Activated T-helper 1 cell treated with anti-CD3 and anti-CD28 coated beads, Interleukin-12 subunit alpha, Interleukin-12 subunit beta, Interleukin-2, Interleukin-4 antibody, amounts not matched to agents 30 ng/mL and 10 ng/mL and 1 ng/mL, durations not matched to agents 14 hours and 24 hours and 36 hours (primary cell): ENCODE measurements around the gene REX1BD. TPM values are rescaled to one million over a fixed set of nuclear protein-coding genes. Genes with fewer than 3 reads are reported as not detected.
"Not testable (repeated sequence)": the region's sequence is repeated elsewhere in the genome, so short reads cannot be mapped to it uniquely, and the experiment has no call there.

Source experiments
- DNase-seq: peaks from one replicate; pipeline ENCODE4 v3.0.0; 2021; ENCODE audit warnings: low spot score
- H3K27ac Mint-ChIP-seq: one replicate; pipeline ENCODE4 v1.8.0; 2021; ENCODE audit warnings: mild to moderate bottlenecking, mixed read lengths
- H3K27me3 Mint-ChIP-seq: one replicate; pipeline ENCODE4 v1.8.0; 2022; ENCODE audit warnings: mild to moderate bottlenecking, moderate library complexity, mixed read lengths; ENCODE audit not compliant: insufficient read depth
- H3K36me3 Mint-ChIP-seq: one replicate; pipeline ENCODE4 v1.8.0; 2021; ENCODE audit warnings: low read depth, mixed read lengths
- H3K4me1 Mint-ChIP-seq: one replicate; pipeline ENCODE4 v1.8.0; 2021; ENCODE audit warnings: low read depth, mixed read lengths
- H3K4me3 Mint-ChIP-seq: one replicate; pipeline ENCODE4 v1.8.0; 2021; ENCODE audit warnings: mild to moderate bottlenecking, moderate library complexity, mixed read lengths
- H3K9me3 Mint-ChIP-seq: one replicate; pipeline ENCODE4 v1.8.0; 2021; ENCODE audit warnings: mixed read lengths
- intact Hi-C: fragments of 100-400 bp; cut with micrococcal nuclease; formaldehyde crosslinking; loops from one replicate; pipeline ENCODE4 v1.15.1; 2024
- total RNA-seq: library from RNA; stranded (reverse); gene quantifications from 2 replicates; pipeline ENCODE4 v1.2.3, GENCODE V29; 2022

Gene REX1BD
- total RNA-seq, 1 donor from 2014 or later, result 134 TPM

GRCh38 chr19:18597809-18598660 is 9.4 kb downstream of the REX1BD start:
- Mint-ChIP-seq H3K9me3 (no peaks in the 10 kb centered on the region), H3K4me1 (peaks cover 4% of the 10 kb centered on the region), H3K4me3 (no peak overlapping the region), H3K27ac (no peak overlapping the region), H3K36me3 (no peaks in the 10 kb centered on the region), H3K27me3 (peaks cover 29% of the 10 kb centered on the region)
- no peak for DNase-seq
- intact Hi-C loops, result no loop called here

- intact Hi-C loops, result no loop called here
- Mint-ChIP-seq H3K4me1 (peaks cover 4% of the 10 kb centered on the region), H3K36me3 (no peaks in the 10 kb centered on the region), H3K9me3 (no peaks in the 10 kb centered on the region), H3K27me3 (peaks cover 36% of the 10 kb centered on the region), H3K4me3 (no peak overlapping the region), H3K27ac (no peak overlapping the region)
- no peak for DNase-seq
Observed at GRCh38 chr19:18599485-18599884, 10.9 kb downstream of the REX1BD start.

GRCh38 chr19:18600692-18601397 is 12.2 kb downstream of the REX1BD start:
- H3K27ac Mint-ChIP-seq, H3K4me3 Mint-ChIP-seq, H3K36me3 Mint-ChIP-seq, DNase-seq, H3K4me1 Mint-ChIP-seq, H3K9me3 Mint-ChIP-seq, intact Hi-C loops: not testable (repeated sequence)
- peaks cover 42% of the 10 kb centered on the region for H3K27me3 Mint-ChIP-seq

GRCh38 chr19:18601875-18602274 is 13.3 kb downstream of the REX1BD start:
- H3K4me1 Mint-ChIP-seq, result no peaks in the 10 kb centered on the region
- H3K4me3 Mint-ChIP-seq, result no peak overlapping the region
- H3K36me3 Mint-ChIP-seq, result no peaks in the 10 kb centered on the region
- intact Hi-C loops, result no loop called here
- peaks cover 36% of the 10 kb centered on the region for H3K27me3 Mint-ChIP-seq
- H3K27ac Mint-ChIP-seq, result no peak overlapping the region
- no peak for DNase-seq
- no peaks in the 10 kb centered on the region for H3K9me3 Mint-ChIP-seq

GRCh38 chr19:18603255-18603957 is 14.8 kb downstream of the REX1BD start:
- H3K27ac Mint-ChIP-seq, result no peak overlapping the region
- no peaks in the 10 kb centered on the region for H3K36me3 Mint-ChIP-seq
- intact Hi-C loops, result no loop called here
- DNase-seq, result no peak
- no peaks in the 10 kb centered on the region for H3K4me1 Mint-ChIP-seq
- no peaks in the 10 kb centered on the region for H3K9me3 Mint-ChIP-seq
- peaks cover 49% of the 10 kb centered on the region for H3K27me3 Mint-ChIP-seq
- H3K4me3 Mint-ChIP-seq, result no peak overlapping the region

- Mint-ChIP-seq H3K4me1 (no peaks in the 10 kb centered on the region), H3K27me3 (peaks cover 57% of the 10 kb centered on the region), H3K27ac (no peak overlapping the region), H3K36me3 (no peaks in the 10 kb centered on the region), H3K9me3 (no peaks in the 10 kb centered on the region), H3K4me3 (no peak overlapping the region)
- intact Hi-C loops, result no loop called here
- DNase-seq, result no peak
Observed at GRCh38 chr19:18603958-18604819, 15.6 kb downstream of the REX1BD start.

GRCh38 chr19:18604820-18605159 is 16.2 kb downstream of the REX1BD start:
- Mint-ChIP-seq H3K4me3 (no peak overlapping the region), H3K9me3 (no peaks in the 10 kb centered on the region), H3K36me3 (no peaks in the 10 kb centered on the region), H3K27ac (no peak overlapping the region), H3K4me1 (no peaks in the 10 kb centered on the region), H3K27me3 (peaks cover 60% of the 10 kb centered on the region)
- DNase-seq, result no peak
- intact Hi-C loops, result no loop called here

- no peak for DNase-seq
- Mint-ChIP-seq H3K4me3 (peak overlapping the region; percentile 15), H3K4me1 (no peaks in the 10 kb centered on the region), H3K27ac (peak overlapping the region; percentile 31), H3K36me3 (no peaks in the 10 kb centered on the region), H3K9me3 (no peaks in the 10 kb centered on the region), H3K27me3 (peaks cover 63% of the 10 kb centered on the region)
- intact Hi-C loops, result no loop called here
Observed at GRCh38 chr19:18605196-18605545, 16.6 kb downstream of the REX1BD start.

- no peaks in the 10 kb centered on the region for H3K36me3 Mint-ChIP-seq
- H3K4me1 Mint-ChIP-seq, result no peaks in the 10 kb centered on the region
- DNase-seq, result no peak
- peak overlapping the region; percentile 31 for H3K27ac Mint-ChIP-seq
- H3K4me3 Mint-ChIP-seq, result peak overlapping the region; percentile 15
- H3K27me3 Mint-ChIP-seq, result peaks cover 63% of the 10 kb centered on the region
- no peaks in the 10 kb centered on the region for H3K9me3 Mint-ChIP-seq
- intact Hi-C loops, result no loop called here
Observed at GRCh38 chr19:18605546-18606280, 17.1 kb downstream of the REX1BD start.

GRCh38 chr19:18606281-18607225 is 18.0 kb downstream of the REX1BD start, which contains the start of gene CRLF1:
TSS of gene CRLF1 (minus strand) at chr19:18606799. CDS start at chr19:18606656, 143 bp downstream.
- intact Hi-C loops, result no loop called here
- Mint-ChIP-seq H3K36me3 (no peaks in the 10 kb centered on the region), H3K27ac (no peak within 1 kb of the TSS), H3K27me3 (peaks cover 65% of the 10 kb centered on the region), H3K9me3 (no peaks in the 10 kb centered on the region), H3K4me3 (no peak within 1 kb of the TSS), H3K4me1 (peaks cover 5% of the 10 kb centered on the region)
- DNase-seq, result no peak
